Esophagus squamous epithelium (tissue), 4 donors: ENCODE measurements around the gene DES.

Source experiments
- POLR2A ChIP-seq, 4 donors: fragments of 450-650 bp; IDR thresholded peaks; one replicate each; pipeline ENCODE4 v1.6.1; 2017; ENCODE audit warnings: antibody characterized with exemption in 4 of 4, mild to moderate bottlenecking in 4 of 4, moderate library complexity in 3 of 4
- TF ChIP-seq, protein P1 (sequence below), 6 experiments: fragments of 450-650 bp in 4 of 6; fragments of 200-600 bp in 2 of 6; sonication (generic) in 2 of 6; IDR thresholded peaks; one replicate each; pipeline ENCODE4 v1.5.1; 2016 to 2019; ENCODE audit warnings: antibody characterized with exemption in 6 of 6, mild to moderate bottlenecking in 4 of 6, moderate library complexity in 4 of 6

DNA sequence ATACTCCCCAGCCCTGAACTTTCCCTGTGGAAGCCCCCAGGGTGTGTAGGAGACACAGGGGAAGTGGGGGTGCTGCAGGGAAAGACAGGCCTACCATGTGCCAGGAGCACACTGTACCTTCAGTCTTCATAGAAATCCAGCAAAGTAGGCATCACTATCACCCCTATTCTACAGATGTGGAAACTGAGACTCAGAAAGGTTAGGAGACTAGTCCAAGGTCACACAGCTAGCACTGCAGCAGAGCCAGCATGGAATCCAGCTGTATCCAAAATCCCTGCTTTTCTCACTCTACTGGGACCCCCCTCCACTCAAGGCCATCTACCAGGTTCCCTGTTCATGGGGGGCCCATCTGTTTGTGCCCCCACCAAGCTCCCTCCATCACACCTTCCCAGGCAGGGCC, 37.3 kb upstream of the DES start:
- no peak for TF ChIP-seq POLR2A (IDR thresholded peaks at IDR 0.05)
- TF ChIP-seq, protein P1, sequence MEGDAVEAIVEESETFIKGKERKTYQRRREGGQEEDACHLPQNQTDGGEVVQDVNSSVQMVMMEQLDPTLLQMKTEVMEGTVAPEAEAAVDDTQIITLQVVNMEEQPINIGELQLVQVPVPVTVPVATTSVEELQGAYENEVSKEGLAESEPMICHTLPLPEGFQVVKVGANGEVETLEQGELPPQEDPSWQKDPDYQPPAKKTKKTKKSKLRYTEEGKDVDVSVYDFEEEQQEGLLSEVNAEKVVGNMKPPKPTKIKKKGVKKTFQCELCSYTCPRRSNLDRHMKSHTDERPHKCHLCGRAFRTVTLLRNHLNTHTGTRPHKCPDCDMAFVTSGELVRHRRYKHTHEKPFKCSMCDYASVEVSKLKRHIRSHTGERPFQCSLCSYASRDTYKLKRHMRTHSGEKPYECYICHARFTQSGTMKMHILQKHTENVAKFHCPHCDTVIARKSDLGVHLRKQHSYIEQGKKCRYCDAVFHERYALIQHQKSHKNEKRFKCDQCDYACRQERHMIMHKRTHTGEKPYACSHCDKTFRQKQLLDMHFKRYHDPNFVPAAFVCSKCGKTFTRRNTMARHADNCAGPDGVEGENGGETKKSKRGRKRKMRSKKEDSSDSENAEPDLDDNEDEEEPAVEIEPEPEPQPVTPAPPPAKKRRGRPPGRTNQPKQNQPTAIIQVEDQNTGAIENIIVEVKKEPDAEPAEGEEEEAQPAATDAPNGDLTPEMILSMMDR (IDR thresholded peaks at IDR 0.05): no peak
